T-cell (primary cell): ENCODE measurements around the gene PPP4R4. TPM values are rescaled to one million over a fixed set of nuclear protein-coding genes. Genes with fewer than 3 reads are reported as not detected.
A peak's percentile ranks its signal among the peaks of the same experiment; 100 is the strongest.
"Not testable (repeated sequence)": the region's sequence is repeated elsewhere in the genome, so short reads cannot be mapped to it uniquely, and the experiment has no call there.

ENCODE experiments used
- ATAC-seq, 4 experiments: fragments of 200-7000 bp in 3 of 4; fragments of 150-1000 bp in 1 of 4; cut with Tn5 transposase; replicated peaks in 1 of 4; 1 replicate in 3 of 4; 2 replicates in 1 of 4; pipeline ENCODE4 v1.10.0; 2021; ENCODE audit warnings: moderate library complexity in 3 of 4, mild to moderate bottlenecking in 2 of 4, moderate number of reproducible peaks in 1 of 4
- CTCF ChIA-PET, 2 donors: fragments of 300-600 bp; sonication (Branson Sonifier 250); formaldehyde crosslinking; loops; one replicate each; lab custom pipeline; 2022; ENCODE audit warnings: antibody characterized with exemption in 2 of 2; lab: Charles Lee
- POLR2A ChIA-PET, 2 donors: fragments of 300-600 bp; sonication (Branson Sonifier 250); formaldehyde crosslinking; loops; one replicate each; lab custom pipeline; 2022; ENCODE audit warnings: antibody characterized with exemption in 2 of 2; lab: Charles Lee
- DNase-seq, 35 experiments: peaks; one replicate each; pipeline versions ENCODE4 v3.0.0 to v3.0.0-alpha.2; 2013 to 2023
- H3K27ac ChIP-seq: one replicate; pipeline ENCODE4 v1.5.1; 2013; ENCODE audit warnings: low read length
- H3K27me3 ChIP-seq, 2 experiments: replicated peaks in 1 of 2; 1 replicate in 1 of 2; 2 replicates in 1 of 2; pipeline versions ENCODE4 v1.6.1 to v1.7.0; 2013; ENCODE audit warnings: low read length in 1 of 2, mixed read lengths in 1 of 2; ENCODE audit not compliant: control insufficient read depth in 2 of 2, insufficient read depth in 2 of 2; ENCODE audit errors: extremely low read depth in 1 of 2
- H3K36me3 ChIP-seq, 2 donors: 1 replicate in 1 of 2; 2 replicates in 1 of 2; pipeline versions ENCODE4 v1.6.1 to v1.7.0; 2013; ENCODE audit warnings: low read length in 1 of 2; ENCODE audit not compliant: control insufficient read depth in 2 of 2, insufficient read depth in 1 of 2; ENCODE audit errors: extremely low read depth in 1 of 2
- H3K4me1 ChIP-seq, 2 experiments: 1 replicate in 1 of 2; 2 replicates in 1 of 2; pipeline versions ENCODE4 v1.6.1 to v1.7.0; 2013; ENCODE audit warnings: low read length in 2 of 2, mixed read lengths in 1 of 2; ENCODE audit not compliant: insufficient read depth in 2 of 2, control insufficient read depth in 1 of 2; ENCODE audit errors: extremely low read depth in 1 of 2
- H3K4me3 ChIP-seq, 2 donors: 1 replicate in 1 of 2; 2 replicates in 1 of 2; pipeline versions ENCODE4 v1.5.1 to v1.7.0; 2013; ENCODE audit warnings: mild to moderate bottlenecking in 2 of 2, low read length in 1 of 2, moderate library complexity in 1 of 2; ENCODE audit not compliant: control insufficient read depth in 1 of 2; ENCODE audit errors: extremely low read depth in 1 of 2
- H3K9me3 ChIP-seq: 2 replicates; pipeline ENCODE4 v1.7.0; 2013
- H3K27ac Mint-ChIP-seq, 2 donors: one replicate each; pipeline ENCODE4 v1.8.0; 2020 to 2021; ENCODE audit warnings: mild to moderate bottlenecking in 2 of 2, mixed read lengths in 2 of 2
- H3K27me3 Mint-ChIP-seq, 2 donors: one replicate each; pipeline ENCODE4 v1.8.0; 2021 to 2022; ENCODE audit warnings: mixed read lengths in 2 of 2
- H3K36me3 Mint-ChIP-seq: one replicate; pipeline ENCODE4 v1.8.0; 2021; ENCODE audit warnings: mixed read lengths
- H3K4me1 Mint-ChIP-seq, 3 donors: one replicate each; pipeline ENCODE4 v1.8.0; 2020 to 2022; ENCODE audit warnings: mixed read lengths in 3 of 3, mild to moderate bottlenecking in 1 of 3
- H3K4me3 Mint-ChIP-seq, 3 donors: one replicate each; pipeline ENCODE4 v1.8.0; 2020 to 2022; ENCODE audit warnings: mild to moderate bottlenecking in 3 of 3, mixed read lengths in 3 of 3, moderate library complexity in 3 of 3
- H3K9me3 Mint-ChIP-seq, 3 donors: one replicate each; pipeline ENCODE4 v1.8.0; 2020 to 2022; ENCODE audit warnings: mixed read lengths in 3 of 3
- WGBS: methylation state at CpG from one replicate; pipeline ENCODE4 v1.1.5; 2013; ENCODE audit warnings: missing lambda C conversion rate; ENCODE audit not compliant: insufficient coverage; 5-methylcytosine and 5-hydroxymethylcytosine counted together
- total RNA-seq, 35 experiments: library from RNA in 6 of 35; stranded (reverse) in 6 of 35; fragments of 120-200 nt in 1 of 35; gene quantifications; one replicate each; pipeline versions ENCODE4 v1.2.1 to v1.2.4 and lab custom pipeline; 2013 to 2026

The PPP4R4 gene
- total RNA-seq, 5 donors from 2014 or later (not counting 1 experiment from before 2014, with no cell fraction given): 0.41 to 2.5 (median 1.3) TPM

DNA sequence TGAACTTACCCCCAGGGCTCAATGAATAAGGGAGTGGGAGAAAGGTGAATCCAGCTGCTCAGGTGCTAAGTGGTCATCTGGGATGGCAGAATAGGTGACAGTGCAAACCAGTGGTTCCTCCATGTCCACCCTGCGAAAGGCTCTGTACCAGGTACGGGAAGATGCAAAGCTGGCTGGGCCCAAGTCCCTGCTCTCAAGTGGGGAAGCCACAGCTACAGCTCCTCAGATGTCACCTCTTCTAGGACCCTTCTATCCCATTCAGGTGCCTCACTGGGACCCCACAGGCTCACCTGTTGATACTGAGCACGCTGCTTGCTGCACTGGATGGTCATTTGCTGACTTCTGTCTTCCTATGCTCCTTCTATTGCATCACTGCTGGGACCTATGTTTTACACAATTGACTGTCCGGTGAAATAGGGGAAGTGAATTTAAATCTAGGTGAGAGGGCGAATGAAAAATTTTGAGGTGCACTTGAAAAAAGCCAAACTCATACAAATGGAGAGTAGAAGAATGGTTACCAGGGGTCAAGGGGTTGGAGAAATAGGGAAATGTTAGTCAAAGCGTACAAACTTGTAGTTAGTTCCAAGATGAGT lies 20.3 kb upstream of the PPP4R4 start:
- H3K9me3 ChIP-seq: no peaks in the 10 kb centered on the region
- peaks cover 6 to 12% of the 10 kb centered on the region in 2 experiments for H3K4me1 ChIP-seq
- DNase-seq: no peak
- no peaks in the 10 kb centered on the region for H3K36me3 Mint-ChIP-seq
- no CpG with 5 or more reads among the region's 6 CpGs for WGBS
- no peak overlapping the region for H3K4me3 ChIP-seq
- H3K4me3 Mint-ChIP-seq: no peak overlapping the region
- no peaks in the 10 kb centered on the region for H3K9me3 Mint-ChIP-seq
- no peak overlapping the region for H3K27ac ChIP-seq
- no peak overlapping the region for H3K27ac Mint-ChIP-seq
- no peak for ATAC-seq
- H3K4me1 Mint-ChIP-seq: peaks cover 18 to 19% (median 18%) of the 10 kb centered on the region in 3 donors
- peaks cover 9 to 23% of the 10 kb centered on the region in 2 donors for H3K27me3 Mint-ChIP-seq
- ChIA-PET CTCF (interaction anchor here in 1 of 2 donors (1.4 kb wide), 1 partner anchor 13 kb away, joined by 8 read pairs; no protein-coding TSS in a partner anchor), POLR2A (no interaction called here)
- H3K36me3 ChIP-seq: no peaks in the 10 kb centered on the region
- H3K27me3 ChIP-seq: peaks cover 0 to 15% of the 10 kb centered on the region in 2 experiments

DNA sequence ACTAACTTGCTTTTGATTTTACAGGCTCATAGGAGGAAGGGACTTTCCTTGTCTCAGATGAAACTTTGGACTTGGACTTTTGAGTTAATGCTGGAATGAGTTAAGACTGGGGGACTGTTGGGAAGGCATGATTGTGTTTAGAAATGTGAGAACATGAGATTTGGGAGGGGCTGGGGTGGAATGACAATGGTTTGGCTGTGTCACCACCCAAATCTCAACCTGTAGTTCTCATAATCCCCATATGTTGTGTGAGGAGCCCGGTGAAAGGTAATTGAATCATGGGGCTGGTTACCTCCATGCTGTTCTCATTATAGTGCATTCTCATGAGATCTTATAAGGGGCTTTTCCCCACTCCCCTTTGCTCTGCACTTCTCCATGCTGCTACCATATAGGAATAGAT lies 18.0 kb upstream of the PPP4R4 start:
- peaks cover 7 to 20% of the 10 kb centered on the region in 2 donors for H3K27me3 Mint-ChIP-seq
- H3K9me3 Mint-ChIP-seq, H3K36me3 Mint-ChIP-seq, H3K27ac ChIP-seq, H3K4me3 Mint-ChIP-seq, H3K9me3 ChIP-seq, H3K4me3 ChIP-seq, H3K27ac Mint-ChIP-seq, ATAC-seq, POLR2A ChIA-PET, DNase-seq, CTCF ChIA-PET, H3K36me3 ChIP-seq: not testable (repeated sequence)
- peaks cover 6 to 14% of the 10 kb centered on the region in 2 experiments for H3K4me1 ChIP-seq
- no CpG with 5 or more reads among the region's 1 CpG for WGBS
- H3K27me3 ChIP-seq: peaks cover 0 to 15% of the 10 kb centered on the region in 2 experiments
- peaks cover 38 to 39% (median 39%) of the 10 kb centered on the region in 3 donors for H3K4me1 Mint-ChIP-seq

DNA sequence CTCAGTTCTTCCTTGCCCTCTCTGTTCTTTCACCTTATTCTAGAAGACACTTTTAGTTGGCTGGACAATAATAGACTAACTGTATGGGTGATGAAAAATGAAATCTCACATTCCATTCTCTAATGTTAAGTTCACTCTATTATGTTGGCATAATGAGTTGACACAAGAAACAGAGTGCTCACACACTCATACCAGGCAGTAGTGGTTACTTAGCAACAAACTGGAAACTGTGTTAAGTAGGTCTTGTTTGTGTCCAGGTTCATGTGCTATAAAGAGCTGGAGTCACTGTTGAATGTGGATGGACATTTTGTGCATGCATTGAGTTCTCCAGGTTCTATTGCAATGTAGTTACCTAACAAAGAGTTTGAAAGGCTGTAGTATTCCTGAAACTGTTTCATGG lies 16.9 kb upstream of the PPP4R4 start:
- no peaks in the 10 kb centered on the region for H3K36me3 ChIP-seq
- no peak overlapping the region for H3K4me3 Mint-ChIP-seq
- ChIA-PET CTCF (interaction anchor here (1.1 to 2.0 kb wide), 2 partner anchors 25 to 28 kb away, joined by 3 to 7 read pairs; no protein-coding TSS in a partner anchor), POLR2A (no interaction called here)
- H3K27ac Mint-ChIP-seq: peak overlapping the region; percentile 60 to 72
- H3K4me3 ChIP-seq: no peak overlapping the region
- DNase-seq: no peak
- no peak for ATAC-seq
- peaks cover 6 to 17% of the 10 kb centered on the region in 2 experiments for H3K4me1 ChIP-seq
- peaks cover 0 to 7% of the 10 kb centered on the region in 2 experiments for H3K27me3 ChIP-seq
- H3K27ac ChIP-seq: no peak overlapping the region
- H3K9me3 Mint-ChIP-seq: no peaks in the 10 kb centered on the region
- H3K4me1 Mint-ChIP-seq: peaks cover 48 to 49% (median 48%) of the 10 kb centered on the region in 3 donors
- no peaks in the 10 kb centered on the region for H3K9me3 ChIP-seq
- peaks cover 6 to 16% of the 10 kb centered on the region in 2 donors for H3K27me3 Mint-ChIP-seq
- H3K36me3 Mint-ChIP-seq: no peaks in the 10 kb centered on the region

DNA sequence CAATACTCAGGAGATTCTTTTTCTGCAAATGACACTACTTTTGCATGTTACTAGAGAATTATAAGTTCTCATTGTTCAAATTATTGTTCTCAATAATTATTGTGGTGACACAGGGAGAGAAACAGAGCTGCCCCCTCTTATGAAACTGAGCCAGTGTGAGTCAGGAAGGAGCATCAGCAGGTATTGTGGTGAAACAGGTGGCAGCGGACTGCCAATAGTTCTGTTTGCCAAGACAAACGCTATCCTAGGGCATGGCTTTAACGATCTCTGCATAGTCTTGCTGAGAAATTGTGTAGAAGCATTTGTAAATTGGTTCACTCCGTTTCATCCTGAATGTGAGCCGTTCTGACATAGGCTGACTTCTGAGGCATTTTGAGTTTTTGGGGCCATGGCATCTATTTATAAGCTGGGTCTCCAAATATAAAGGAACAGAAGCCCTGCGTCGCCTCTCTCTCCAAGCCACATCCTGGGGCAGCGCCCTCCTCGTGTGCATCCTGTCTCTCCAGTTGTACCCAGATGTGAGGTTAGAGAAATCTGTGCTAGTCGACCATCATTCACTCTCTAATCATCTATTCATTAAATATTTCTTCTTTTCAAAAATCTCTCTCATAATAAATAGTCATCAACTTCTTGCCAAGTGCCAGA lies 15.8 kb upstream of the PPP4R4 start:
- peaks cover 56 to 59% (median 58%) of the 10 kb centered on the region in 3 donors for H3K4me1 Mint-ChIP-seq
- no peaks in the 10 kb centered on the region for H3K36me3 Mint-ChIP-seq
- ATAC-seq (peak; percentile 74 to 90 (median 88)), DNase-seq (peak in 25 of 35 experiments; percentile 15 to 54 (median 34))
- no peak overlapping the region for H3K27ac ChIP-seq
- H3K27ac Mint-ChIP-seq: peak overlapping the region; percentile 49 to 83
- H3K4me1 ChIP-seq: peaks cover 6 to 20% of the 10 kb centered on the region in 2 experiments
- H3K9me3 ChIP-seq: no peaks in the 10 kb centered on the region
- peaks cover 0 to 6% of the 10 kb centered on the region in 2 donors for H3K27me3 Mint-ChIP-seq
- no peaks in the 10 kb centered on the region for H3K36me3 ChIP-seq
- H3K4me3 ChIP-seq: peak overlapping the region in 1 of 2 donors; percentile 8
- CTCF ChIA-PET: interaction anchor here (0.6 to 2.0 kb wide), 5 partner anchors 22 to 131 kb away, joined by 3 to 7 read pairs (median 3); no protein-coding TSS in a partner anchor
- peak overlapping the region in 2 of 3 donors; percentile 41 to 50 for H3K4me3 Mint-ChIP-seq
- peaks cover 0 to 4% of the 10 kb centered on the region in 2 experiments for H3K27me3 ChIP-seq
- POLR2A ChIA-PET: interaction anchor here (0.5 to 0.6 kb wide), 2 partner anchors 16 to 98 kb away, joined by 3 read pairs; no protein-coding TSS in a partner anchor
- no peaks in the 10 kb centered on the region for H3K9me3 Mint-ChIP-seq
- whole genome bisulfite sequencing: 42% methylated on average over 3 of the region's 10 CpGs

DNA sequence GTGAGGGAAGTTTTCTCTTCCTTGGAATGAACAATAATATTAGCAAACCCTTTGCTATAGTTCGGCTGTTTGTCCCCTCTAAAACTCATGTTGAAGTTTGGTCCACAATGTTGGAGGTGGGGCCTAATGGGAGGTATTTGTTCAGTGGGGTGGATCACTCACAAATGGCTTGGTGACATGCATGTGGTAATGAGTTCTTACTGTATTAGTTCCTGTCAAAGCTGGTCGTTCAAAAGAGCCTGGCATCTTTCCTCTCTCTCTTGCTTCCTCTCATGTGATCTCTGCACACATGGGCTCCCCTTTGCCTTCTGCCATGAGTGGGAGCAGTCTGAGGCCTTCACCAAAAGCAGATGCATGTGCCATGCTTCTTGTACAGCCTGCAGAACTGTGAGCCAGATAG lies 13.1 kb upstream of the PPP4R4 start:
- DNase-seq (no peak), ATAC-seq (peak; percentile 33 to 61 (median 38))
- Mint-ChIP-seq H3K4me1 (peaks cover 58 to 75% (median 66%) of the 10 kb centered on the region in 3 donors), H3K9me3 (no peaks in the 10 kb centered on the region), H3K27ac (peak overlapping the region; percentile 94 to 98), H3K36me3 (no peaks in the 10 kb centered on the region), H3K4me3 (peak overlapping the region in 1 of 3 donors; percentile 9), H3K27me3 (peaks cover 0 to 5% of the 10 kb centered on the region in 2 donors)
- WGBS: no CpG with 5 or more reads among the region's 2 CpGs
- Histone ChIP-seq H3K9me3 (no peaks in the 10 kb centered on the region), H3K36me3 (no peaks in the 10 kb centered on the region), H3K27ac (peak overlapping the region; percentile 9), H3K4me3 (no peak overlapping the region), H3K4me1 (peaks cover 6 to 20% of the 10 kb centered on the region in 2 experiments), H3K27me3 (peaks cover 0 to 10% of the 10 kb centered on the region in 2 experiments)
- POLR2A ChIA-PET: no interaction called here
- CTCF ChIA-PET: interaction anchor here in 1 of 2 donors (1.5 kb wide), 1 partner anchor 29 kb away, joined by 7 read pairs; no protein-coding TSS in a partner anchor

DNA sequence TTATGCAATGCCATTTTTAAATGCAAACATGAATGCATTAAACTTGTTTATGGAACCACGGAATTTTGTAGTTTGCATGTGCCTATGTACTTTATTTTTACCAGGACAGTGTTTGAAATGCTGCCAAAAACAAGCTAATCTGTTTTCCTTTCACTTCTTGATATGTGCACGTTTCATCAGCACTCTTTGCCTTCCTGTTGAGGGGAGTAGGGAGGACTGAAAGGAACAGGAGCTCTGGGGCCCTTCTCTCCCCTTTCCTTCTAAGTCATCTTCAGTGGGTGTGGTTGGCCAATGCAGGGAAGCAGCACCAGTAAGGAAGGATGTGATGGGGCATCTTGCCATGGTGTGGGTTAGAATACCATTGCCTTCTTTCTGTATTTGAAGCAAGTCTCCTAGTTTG lies 12.1 kb upstream of the PPP4R4 start:
- Mint-ChIP-seq H3K9me3 (no peaks in the 10 kb centered on the region), H3K4me3 (no peak overlapping the region), H3K4me1 (peaks cover 58 to 75% (median 65%) of the 10 kb centered on the region in 3 donors), H3K36me3 (no peaks in the 10 kb centered on the region), H3K27me3 (peaks cover 0 to 3% of the 10 kb centered on the region in 2 donors), H3K27ac (peak overlapping the region; percentile 86 to 88)
- Histone ChIP-seq H3K27me3 (peaks cover 0 to 10% of the 10 kb centered on the region in 2 experiments), H3K9me3 (no peaks in the 10 kb centered on the region), H3K4me3 (no peak overlapping the region), H3K4me1 (peaks cover 6 to 20% of the 10 kb centered on the region in 2 experiments), H3K27ac (peak overlapping the region; percentile 33), H3K36me3 (no peaks in the 10 kb centered on the region)
- ATAC-seq (no peak), DNase-seq (no peak)
- CTCF ChIA-PET: interaction anchor here in 1 of 2 donors (1.1 to 1.5 kb wide), 3 partner anchors 20 to 29 kb away, joined by 3 to 7 read pairs (median 3); no protein-coding TSS in a partner anchor
- POLR2A ChIA-PET: no interaction called here
- no CpG with 5 or more reads among the region's 2 CpGs for WGBS
